DND-41 (cell line): Measurements from ENCODE around the gene CKAP2L.

Source experiments
- ATAC-seq: fragments of 200-7000 bp; cut with Tn5 transposase; 3 replicates; pipeline ENCODE4 v1.9.1; 2021; ENCODE audit warnings: low read depth; ENCODE audit not compliant: insufficient read depth
- DNase-seq: peaks from one replicate; pipeline ENCODE4 v3.0.0-alpha.2; 2020
- H2AFZ ChIP-seq: 2 replicates; pipeline ENCODE4 v1.6.0; 2012; ENCODE audit warnings: low read depth, low read length
- H3K27ac ChIP-seq: 2 replicates; pipeline ENCODE4 v1.5.1; 2012; ENCODE audit warnings: low read length, inconsistent platforms
- H3K27me3 ChIP-seq: fragments of 200-600 bp; sonication (generic); 2 replicates; pipeline ENCODE4 v1.6.0; 2012; ENCODE audit warnings: low read length, mild to moderate bottlenecking, inconsistent platforms; ENCODE audit not compliant: insufficient read depth, poor library complexity
- H3K36me3 ChIP-seq: 2 replicates; pipeline ENCODE4 v1.5.1; 2012; ENCODE audit warnings: low read length, inconsistent platforms; ENCODE audit not compliant: insufficient read depth
- H3K4me1 ChIP-seq: 2 replicates; pipeline ENCODE4 v1.5.1; 2012; ENCODE audit warnings: mild to moderate bottlenecking, low read length; ENCODE audit not compliant: insufficient read depth
- H3K4me2 ChIP-seq: 2 replicates; pipeline ENCODE4 v1.6.0; 2012; ENCODE audit warnings: mild to moderate bottlenecking, moderate library complexity, low read length, inconsistent platforms; ENCODE audit not compliant: insufficient read depth
- H3K4me3 ChIP-seq, 2 experiments: fragments of 200-600 bp in 1 of 2; shearing (Covaris generic) in 1 of 2; 2 replicates each; pipeline ENCODE4 v1.5.1; 2012 to 2016; ENCODE audit warnings: inconsistent platforms in 2 of 2, low read length in 2 of 2, mild to moderate bottlenecking in 2 of 2, low read depth in 1 of 2, moderate library complexity in 1 of 2
- H3K79me2 ChIP-seq: 2 replicates; pipeline ENCODE4 v1.6.0; 2012; ENCODE audit warnings: low read length, inconsistent platforms; ENCODE audit not compliant: insufficient read depth
- H3K9ac ChIP-seq: 2 replicates; pipeline ENCODE4 v1.6.0; 2012; ENCODE audit warnings: low read depth, mild to moderate bottlenecking, inconsistent platforms, low read length, moderate library complexity
- H3K9me3 ChIP-seq: 2 replicates; pipeline ENCODE4 v1.5.1; 2012; ENCODE audit warnings: low read length, moderate library complexity, mild to moderate bottlenecking, inconsistent platforms; ENCODE audit not compliant: insufficient read depth, severe bottlenecking
- H4K20me1 ChIP-seq: 2 replicates; pipeline ENCODE4 v1.6.0; 2012; ENCODE audit warnings: low read length; ENCODE audit not compliant: insufficient read depth
- EZH2 ChIP-seq: IDR thresholded peaks from 3 replicates; pipeline ENCODE4 v1.6.1; 2012; ENCODE audit warnings: borderline replicate concordance, low read depth, mild to moderate bottlenecking, moderate library complexity, low read length, inconsistent platforms; ENCODE audit not compliant: severe bottlenecking
- TF ChIP-seq, protein P1 (sequence below): IDR thresholded peaks from 2 replicates; pipeline ENCODE4 v1.5.1; 2012; ENCODE audit warnings: borderline replicate concordance, low read length, moderate library complexity, mild to moderate bottlenecking; ENCODE audit not compliant: poor library complexity, severe bottlenecking; ENCODE audit errors: extremely low read depth

The CKAP2L gene

DNA sequence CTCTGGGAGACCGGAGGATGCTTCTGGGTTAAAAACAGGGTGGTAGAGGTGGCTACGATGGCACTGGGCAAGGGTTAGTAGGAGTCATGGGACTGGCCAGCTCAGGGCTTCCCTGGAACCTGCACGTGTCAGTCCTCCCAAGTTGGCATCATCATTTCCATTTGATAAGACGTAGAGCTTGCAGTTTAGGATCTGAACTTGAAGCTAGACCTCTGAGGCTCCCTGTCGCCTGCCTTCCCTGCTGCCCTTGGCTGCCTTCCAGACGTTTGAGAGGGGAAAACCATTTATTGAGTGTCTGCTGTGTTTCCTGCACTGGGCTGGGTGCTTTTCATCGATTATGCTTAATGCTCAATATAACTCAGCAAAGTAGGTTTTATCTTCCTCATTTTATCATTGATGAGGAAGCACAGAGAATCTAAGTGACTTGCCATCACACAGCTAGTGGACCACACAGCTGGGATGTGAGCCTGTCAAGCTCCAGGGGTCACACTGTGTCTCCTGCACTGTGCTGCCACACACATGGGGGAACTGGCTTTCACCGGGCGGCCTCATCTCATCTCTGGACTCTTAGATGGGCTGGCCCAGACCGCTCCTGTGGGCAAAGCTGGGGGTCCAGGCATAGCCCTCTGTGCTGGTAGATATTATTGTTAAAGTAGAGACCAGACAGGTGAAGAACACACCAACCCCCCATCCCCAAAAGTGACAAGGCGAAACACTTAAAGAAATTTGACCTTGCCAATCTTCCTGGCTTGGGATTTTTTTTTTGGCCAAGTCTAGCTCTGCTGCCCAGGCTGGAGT lies 35.8 kb downstream of the CKAP2L start:
- no peaks in the 10 kb centered on the region for H3K79me2 ChIP-seq
- no peaks in the 10 kb centered on the region for H3K9me3 ChIP-seq
- H3K4me3 ChIP-seq, result no peak overlapping the region
- no peak overlapping the region for H3K27ac ChIP-seq
- DNase-seq (no peak), ATAC-seq (no peak)
- H4K20me1 ChIP-seq, result no peaks in the 10 kb centered on the region
- no peak overlapping the region for H3K4me2 ChIP-seq
- TF ChIP-seq, protein P1, sequence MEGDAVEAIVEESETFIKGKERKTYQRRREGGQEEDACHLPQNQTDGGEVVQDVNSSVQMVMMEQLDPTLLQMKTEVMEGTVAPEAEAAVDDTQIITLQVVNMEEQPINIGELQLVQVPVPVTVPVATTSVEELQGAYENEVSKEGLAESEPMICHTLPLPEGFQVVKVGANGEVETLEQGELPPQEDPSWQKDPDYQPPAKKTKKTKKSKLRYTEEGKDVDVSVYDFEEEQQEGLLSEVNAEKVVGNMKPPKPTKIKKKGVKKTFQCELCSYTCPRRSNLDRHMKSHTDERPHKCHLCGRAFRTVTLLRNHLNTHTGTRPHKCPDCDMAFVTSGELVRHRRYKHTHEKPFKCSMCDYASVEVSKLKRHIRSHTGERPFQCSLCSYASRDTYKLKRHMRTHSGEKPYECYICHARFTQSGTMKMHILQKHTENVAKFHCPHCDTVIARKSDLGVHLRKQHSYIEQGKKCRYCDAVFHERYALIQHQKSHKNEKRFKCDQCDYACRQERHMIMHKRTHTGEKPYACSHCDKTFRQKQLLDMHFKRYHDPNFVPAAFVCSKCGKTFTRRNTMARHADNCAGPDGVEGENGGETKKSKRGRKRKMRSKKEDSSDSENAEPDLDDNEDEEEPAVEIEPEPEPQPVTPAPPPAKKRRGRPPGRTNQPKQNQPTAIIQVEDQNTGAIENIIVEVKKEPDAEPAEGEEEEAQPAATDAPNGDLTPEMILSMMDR, result no peak
- no peak for TF ChIP-seq EZH2
- peaks cover 8% of the 10 kb centered on the region for H3K4me1 ChIP-seq
- no peaks in the 10 kb centered on the region for H3K27me3 ChIP-seq
- H3K36me3 ChIP-seq, result no peaks in the 10 kb centered on the region
- H2AFZ ChIP-seq, result no peak overlapping the region
- no peak overlapping the region for H3K9ac ChIP-seq

DNA sequence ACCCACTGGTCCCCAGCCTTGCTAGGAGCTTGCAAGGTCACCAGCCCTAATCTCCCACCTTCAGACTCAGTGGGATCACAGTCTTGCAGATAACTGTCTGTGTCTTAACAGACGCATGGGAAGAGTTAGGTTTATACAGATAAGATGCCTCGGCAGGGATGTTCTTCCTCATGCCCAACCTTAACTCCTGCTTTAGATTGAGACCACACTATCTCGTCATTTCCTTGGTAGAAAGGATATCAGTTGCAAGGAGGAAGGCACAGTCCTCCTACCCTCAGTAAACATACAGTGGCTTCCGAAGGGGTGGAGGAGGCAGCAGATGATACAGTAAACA lies 36.4 kb downstream of the CKAP2L start:
- Histone ChIP-seq H3K27ac (no peak overlapping the region), H3K9ac (no peak overlapping the region), H4K20me1 (no peaks in the 10 kb centered on the region), H3K27me3 (no peaks in the 10 kb centered on the region), H3K9me3 (no peaks in the 10 kb centered on the region), H2AFZ (no peak overlapping the region), H3K4me2 (no peak overlapping the region), H3K4me1 (peaks cover 8% of the 10 kb centered on the region), H3K36me3 (no peaks in the 10 kb centered on the region), H3K4me3 (no peak overlapping the region), H3K79me2 (no peaks in the 10 kb centered on the region)
- TF ChIP-seq, protein P1, result no peak
- no peak for TF ChIP-seq EZH2
- ATAC-seq (no peak), DNase-seq (no peak)

DNA sequence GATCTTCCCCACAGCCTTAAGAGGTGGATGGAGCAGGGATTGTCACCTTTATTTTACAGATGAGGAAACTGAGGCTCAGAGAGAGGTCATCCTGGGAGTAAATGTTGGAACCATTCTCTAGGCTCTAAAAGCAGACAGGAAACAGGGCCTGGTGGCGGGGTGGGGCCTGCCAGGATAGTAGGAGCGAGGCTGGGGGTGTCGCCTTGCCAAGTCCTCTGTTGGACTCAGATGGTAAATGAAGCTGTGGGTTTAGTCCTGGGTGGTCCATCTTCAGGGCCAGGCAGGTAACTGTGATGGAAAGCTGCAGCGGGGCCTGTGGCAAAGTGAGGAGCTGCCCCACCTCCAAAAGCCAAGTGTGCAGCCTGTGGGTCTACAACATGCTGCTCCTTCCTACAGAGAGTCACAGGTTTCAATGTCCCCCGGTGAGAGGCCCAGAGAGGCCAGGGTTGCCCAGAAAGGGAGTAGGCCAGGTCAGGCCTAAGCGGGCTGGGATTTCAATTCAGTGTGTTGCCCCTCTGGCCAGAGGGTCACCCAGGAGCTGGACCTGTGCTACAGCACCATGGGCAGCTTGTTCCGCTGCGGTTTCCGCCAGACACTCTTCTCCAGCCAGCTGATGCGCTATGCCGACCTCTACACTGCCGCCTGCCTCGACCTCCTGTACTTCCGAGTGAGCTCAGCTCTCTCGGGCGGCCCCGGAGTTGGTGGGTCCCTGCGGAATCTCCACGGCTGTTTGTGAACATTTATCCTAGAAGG lies 37.0 kb downstream of the CKAP2L start:
- Histone ChIP-seq H3K36me3 (no peaks in the 10 kb centered on the region), H3K4me1 (peaks cover 8% of the 10 kb centered on the region), H2AFZ (no peak overlapping the region), H4K20me1 (no peaks in the 10 kb centered on the region), H3K4me2 (no peak overlapping the region), H3K9me3 (no peaks in the 10 kb centered on the region), H3K27ac (no peak overlapping the region), H3K27me3 (no peaks in the 10 kb centered on the region), H3K79me2 (no peaks in the 10 kb centered on the region), H3K4me3 (no peak overlapping the region), H3K9ac (no peak overlapping the region)
- TF ChIP-seq EZH2, result no peak
- TF ChIP-seq, protein P1, result no peak
- DNase-seq (no peak), ATAC-seq (no peak)
